ENCODE measurements around the gene OSBPL2.

Gene OSBPL2

DNA sequence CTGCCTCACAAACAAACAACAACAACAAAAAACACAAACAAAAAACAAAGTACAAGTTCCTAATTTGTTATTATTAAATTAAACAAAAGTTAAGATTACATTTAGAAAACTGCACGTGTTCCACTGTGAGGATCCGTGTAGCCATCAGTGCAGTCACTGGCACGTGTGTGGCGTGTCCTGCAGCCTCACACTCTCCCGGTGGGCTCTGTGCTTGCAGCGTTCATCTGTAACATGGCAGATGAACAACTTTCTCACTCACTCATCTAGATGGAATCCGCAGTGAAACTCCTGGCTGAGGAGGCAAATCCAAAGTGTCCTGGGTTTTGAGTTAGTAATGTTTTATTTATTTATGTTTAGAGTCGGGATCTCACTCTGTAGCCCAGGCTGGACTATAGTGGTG is 51.6 kb downstream of the OSBPL2 start:
- no peaks in the 10 kb centered on the region for H3K27me3 ChIP-seq (ENCODE audit: control insufficient read depth, insufficient read depth, low read length, poor library complexity, severe bottlenecking)
- H3K27ac ChIP-seq (ENCODE audit: insufficient read depth, low read depth, low read length, poor library complexity, severe bottlenecking), result no peak overlapping the region
- H3K9me3 ChIP-seq (ENCODE audit: control insufficient read depth, low read length), result no peaks in the 10 kb centered on the region
- no peak overlapping the region for H3K4me3 ChIP-seq (ENCODE audit: insufficient read depth, low read depth, low read length)
- peaks cover 7% of the 10 kb centered on the region for H3K36me3 ChIP-seq (ENCODE audit: control insufficient read depth, insufficient read depth, low read length)
- WGBS, 2 experiments, result 94 to 96% methylated on average over 8 of the region's 8 CpGs
- H3K4me1 ChIP-seq (ENCODE audit: control insufficient read depth, insufficient read depth, low read length), result no peaks in the 10 kb centered on the region

GRCh38 chr20:62291251-62292066 is 53.1 kb downstream of the OSBPL2 start:
- Histone ChIP-seq H3K9me3 (ENCODE audit: control insufficient read depth, low read length) (no peaks in the 10 kb centered on the region), H3K27me3 (ENCODE audit: control insufficient read depth, insufficient read depth, low read length, poor library complexity, severe bottlenecking) (no peaks in the 10 kb centered on the region), H3K27ac (ENCODE audit: insufficient read depth, low read depth, low read length, poor library complexity, severe bottlenecking) (no peak overlapping the region), H3K4me3 (ENCODE audit: insufficient read depth, low read depth, low read length) (no peak overlapping the region), H3K36me3 (ENCODE audit: control insufficient read depth, insufficient read depth, low read length) (peaks cover 13% of the 10 kb centered on the region), H3K4me1 (ENCODE audit: control insufficient read depth, insufficient read depth, low read length) (no peaks in the 10 kb centered on the region)
- 96% methylated on average over 29 of the region's 29 CpGs for WGBS, 2 experiments

- Histone ChIP-seq H3K9me3 (ENCODE audit: control insufficient read depth, low read length) (no peaks in the 10 kb centered on the region), H3K27ac (ENCODE audit: insufficient read depth, low read depth, low read length, poor library complexity, severe bottlenecking) (no peak overlapping the region), H3K4me3 (ENCODE audit: insufficient read depth, low read depth, low read length) (no peak overlapping the region), H3K27me3 (ENCODE audit: control insufficient read depth, insufficient read depth, low read length, poor library complexity, severe bottlenecking) (no peaks in the 10 kb centered on the region), H3K4me1 (ENCODE audit: control insufficient read depth, insufficient read depth, low read length) (no peaks in the 10 kb centered on the region), H3K36me3 (ENCODE audit: control insufficient read depth, insufficient read depth, low read length) (peaks cover 13% of the 10 kb centered on the region)
- WGBS, 2 experiments, result 96 to 97% methylated on average over 11 of the region's 11 CpGs
These were observed 53.8 kb downstream of the OSBPL2 start for GRCh38 chr20:62292108-62292507.

GRCh38 chr20:62293111-62293784 is 54.9 kb downstream of the OSBPL2 start:
- Histone ChIP-seq H3K9me3 (ENCODE audit: control insufficient read depth, low read length) (no peaks in the 10 kb centered on the region), H3K27ac (ENCODE audit: insufficient read depth, low read depth, low read length, poor library complexity, severe bottlenecking) (no peak overlapping the region), H3K4me3 (ENCODE audit: insufficient read depth, low read depth, low read length) (no peak overlapping the region), H3K36me3 (ENCODE audit: control insufficient read depth, insufficient read depth, low read length) (peaks cover 13% of the 10 kb centered on the region), H3K27me3 (ENCODE audit: control insufficient read depth, insufficient read depth, low read length, poor library complexity, severe bottlenecking) (no peaks in the 10 kb centered on the region), H3K4me1 (ENCODE audit: control insufficient read depth, insufficient read depth, low read length) (no peaks in the 10 kb centered on the region)
- WGBS, 2 experiments, result 94% methylated on average over 20 of the region's 20 CpGs

- Histone ChIP-seq H3K36me3 (ENCODE audit: control insufficient read depth, insufficient read depth, low read length) (peaks cover 13% of the 10 kb centered on the region), H3K27ac (ENCODE audit: insufficient read depth, low read depth, low read length, poor library complexity, severe bottlenecking) (no peak overlapping the region), H3K27me3 (ENCODE audit: control insufficient read depth, insufficient read depth, low read length, poor library complexity, severe bottlenecking) (no peaks in the 10 kb centered on the region), H3K4me1 (ENCODE audit: control insufficient read depth, insufficient read depth, low read length) (no peaks in the 10 kb centered on the region), H3K4me3 (ENCODE audit: insufficient read depth, low read depth, low read length) (no peak overlapping the region), H3K9me3 (ENCODE audit: control insufficient read depth, low read length) (no peaks in the 10 kb centered on the region)
- WGBS, 2 experiments, result 95 to 96% methylated on average over 9 of the region's 9 CpGs
These were observed 55.6 kb downstream of the OSBPL2 start for GRCh38 chr20:62293946-62294345.

DNA sequence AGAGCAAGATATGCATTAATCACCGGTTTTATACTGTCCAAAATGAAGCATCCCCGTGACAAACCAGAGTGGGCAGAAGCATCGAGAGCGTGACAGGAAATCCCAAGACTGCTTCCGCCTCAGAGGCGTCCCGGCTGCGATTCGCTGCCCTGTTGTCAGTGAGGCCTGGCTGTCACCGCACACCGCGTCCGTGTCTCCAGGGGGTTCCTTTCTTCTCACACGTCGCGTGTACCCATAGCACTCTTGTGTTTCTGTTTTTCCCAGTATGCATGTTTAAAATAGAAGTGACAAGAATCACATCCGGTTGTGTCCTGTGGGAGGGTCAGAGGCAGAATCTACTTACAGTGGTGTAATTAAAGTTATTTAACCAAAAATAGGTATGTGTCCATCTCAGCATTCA is 56.2 kb downstream of the OSBPL2 start:
- no peaks in the 10 kb centered on the region for H3K9me3 ChIP-seq (ENCODE audit: control insufficient read depth, low read length)
- H3K4me3 ChIP-seq (ENCODE audit: insufficient read depth, low read depth, low read length), result no peak overlapping the region
- WGBS, 2 experiments, result 95% methylated on average over 17 of the region's 17 CpGs
- peaks cover 13% of the 10 kb centered on the region for H3K36me3 ChIP-seq (ENCODE audit: control insufficient read depth, insufficient read depth, low read length)
- no peaks in the 10 kb centered on the region for H3K27me3 ChIP-seq (ENCODE audit: control insufficient read depth, insufficient read depth, low read length, poor library complexity, severe bottlenecking)
- no peak overlapping the region for H3K27ac ChIP-seq (ENCODE audit: insufficient read depth, low read depth, low read length, poor library complexity, severe bottlenecking)
- no peaks in the 10 kb centered on the region for H3K4me1 ChIP-seq (ENCODE audit: control insufficient read depth, insufficient read depth, low read length)

- H3K9me3 ChIP-seq (ENCODE audit: control insufficient read depth, low read length), result no peaks in the 10 kb centered on the region
- H3K36me3 ChIP-seq (ENCODE audit: control insufficient read depth, insufficient read depth, low read length), result peaks cover 6% of the 10 kb centered on the region
- 95 to 96% methylated on average over 30 of the region's 30 CpGs for WGBS, 2 experiments
- no peak overlapping the region for H3K4me3 ChIP-seq (ENCODE audit: insufficient read depth, low read depth, low read length)
- H3K27ac ChIP-seq (ENCODE audit: insufficient read depth, low read depth, low read length, poor library complexity, severe bottlenecking), result no peak overlapping the region
- no peaks in the 10 kb centered on the region for H3K27me3 ChIP-seq (ENCODE audit: control insufficient read depth, insufficient read depth, low read length, poor library complexity, severe bottlenecking)
- H3K4me1 ChIP-seq (ENCODE audit: control insufficient read depth, insufficient read depth, low read length), result no peaks in the 10 kb centered on the region
These were observed 58.6 kb downstream of the OSBPL2 start for GRCh38 chr20:62296724-62297448.

DNA sequence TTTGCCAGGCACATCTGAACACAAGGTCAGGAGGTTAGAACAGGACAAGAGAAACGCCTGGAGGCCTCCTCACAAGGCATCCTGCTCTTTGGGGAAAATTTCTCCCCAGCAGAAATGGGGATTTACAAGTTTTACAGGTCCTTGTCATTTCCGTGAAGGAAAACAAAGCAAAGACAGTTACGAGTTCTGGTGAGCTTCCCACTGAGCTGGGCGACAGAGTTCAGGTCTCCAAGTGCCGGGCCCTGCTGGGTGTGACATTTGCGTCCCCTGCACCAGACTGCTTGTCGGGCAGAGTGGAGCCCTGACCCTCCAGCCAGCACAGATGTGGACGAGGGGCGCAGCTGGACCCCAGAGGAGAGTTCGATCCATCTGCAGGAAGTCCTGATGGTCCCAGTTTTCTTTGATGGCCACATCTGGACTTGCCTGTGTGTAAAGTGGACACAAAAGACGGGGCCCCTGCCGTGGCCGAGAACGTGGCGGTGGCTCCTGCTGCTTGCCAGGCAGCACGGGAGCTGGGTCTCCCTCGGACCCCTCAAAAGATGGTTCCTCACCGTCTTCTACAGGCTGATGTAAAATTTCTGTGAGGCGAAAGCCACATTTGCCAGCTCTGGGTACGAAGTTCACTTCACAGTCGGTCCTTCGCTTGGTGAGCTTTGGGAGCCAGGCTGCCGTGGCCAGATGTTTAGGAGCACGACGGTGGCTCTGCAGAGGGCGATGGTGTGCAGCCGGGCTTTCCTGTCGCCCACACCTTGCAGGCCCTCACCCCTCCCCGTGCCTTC is 59.3 kb downstream of the OSBPL2 start:
- Histone ChIP-seq H3K27me3 (ENCODE audit: control insufficient read depth, insufficient read depth, low read length, poor library complexity, severe bottlenecking) (no peaks in the 10 kb centered on the region), H3K36me3 (ENCODE audit: control insufficient read depth, insufficient read depth, low read length) (peaks cover 6% of the 10 kb centered on the region), H3K9me3 (ENCODE audit: control insufficient read depth, low read length) (no peaks in the 10 kb centered on the region), H3K4me3 (ENCODE audit: insufficient read depth, low read depth, low read length) (no peak overlapping the region), H3K4me1 (ENCODE audit: control insufficient read depth, insufficient read depth, low read length) (no peaks in the 10 kb centered on the region), H3K27ac (ENCODE audit: insufficient read depth, low read depth, low read length, poor library complexity, severe bottlenecking) (no peak overlapping the region)
- WGBS, 2 experiments, result 89 to 90% methylated on average over 29 of the region's 29 CpGs

GRCh38 chr20:62298577-62299249 is 60.4 kb downstream of the OSBPL2 start:
- WGBS, 2 experiments, result 91 to 96% methylated on average over 33 of the region's 33 CpGs
- H3K27ac ChIP-seq (ENCODE audit: insufficient read depth, low read depth, low read length, poor library complexity, severe bottlenecking), result no peak overlapping the region
- H3K36me3 ChIP-seq (ENCODE audit: control insufficient read depth, insufficient read depth, low read length), result peaks cover 6% of the 10 kb centered on the region
- H3K4me1 ChIP-seq (ENCODE audit: control insufficient read depth, insufficient read depth, low read length), result no peaks in the 10 kb centered on the region
- H3K4me3 ChIP-seq (ENCODE audit: insufficient read depth, low read depth, low read length), result no peak overlapping the region
- no peaks in the 10 kb centered on the region for H3K27me3 ChIP-seq (ENCODE audit: control insufficient read depth, insufficient read depth, low read length, poor library complexity, severe bottlenecking)
- no peaks in the 10 kb centered on the region for H3K9me3 ChIP-seq (ENCODE audit: control insufficient read depth, low read length)

Data from ectodermal cell (in vitro differentiated cells).